Neural cell (in vitro differentiated cells): Measurements from ENCODE around the gene FOXO6. TPM values are rescaled to one million over a fixed set of nuclear protein-coding genes. Genes with fewer than 3 reads are reported as not detected.

ENCODE experiments used
- H2AFZ ChIP-seq: fragments of 200-600, 300-800 bp; sonication (generic), shearing (Covaris generic); 2 replicates; pipeline ENCODE4 v1.6.0; 2014; ENCODE audit warnings: low read depth, mild to moderate bottlenecking, antibody characterized with exemption, low read length, moderate library complexity
- H3F3A ChIP-seq: fragments of 200-600 bp; shearing (Covaris generic); 2 replicates; pipeline ENCODE4 v1.6.1; 2016; ENCODE audit warnings: mild to moderate bottlenecking, moderate library complexity, mixed read lengths, antibody characterized with exemption, low read length; ENCODE audit not compliant: insufficient read depth, poor library complexity, severe bottlenecking
- H3K27ac ChIP-seq: fragments of 200-600, 300-800 bp; sonication (generic), shearing (Covaris generic); 2 replicates; pipeline ENCODE4 v1.5.1; 2014; ENCODE audit warnings: mild to moderate bottlenecking, low read length, moderate library complexity
- H3K27me3 ChIP-seq: fragments of 300-800, 200-600 bp; sonication (generic), shearing (Covaris generic); 2 replicates; pipeline ENCODE4 v1.6.0; 2014; ENCODE audit warnings: mild to moderate bottlenecking, low read depth, low read length, moderate library complexity; ENCODE audit not compliant: insufficient read depth
- H3K36me3 ChIP-seq: fragments of 300-800, 200-600 bp; sonication (generic), shearing (Covaris generic); 2 replicates; pipeline ENCODE4 v1.5.1; 2014; ENCODE audit warnings: mild to moderate bottlenecking, antibody characterized with exemption, low read length, moderate library complexity; ENCODE audit not compliant: insufficient read depth
- H3K4me2 ChIP-seq: fragments of 300-800, 200-600 bp; sonication (generic), shearing (Covaris generic); 2 replicates; pipeline ENCODE4 v1.6.0; 2014; ENCODE audit warnings: mild to moderate bottlenecking, low read length
- H3K4me3 ChIP-seq: fragments of 300-800, 200-600 bp; sonication (generic), shearing (Covaris generic); 2 replicates; pipeline ENCODE4 v1.5.1; 2014; ENCODE audit warnings: mild to moderate bottlenecking, low read length, moderate library complexity
- H3K79me2 ChIP-seq: fragments of 200-600 bp; shearing (Covaris generic); replicated peaks from 2 replicates; pipeline ENCODE4 v1.6.0; 2014; ENCODE audit warnings: mild to moderate bottlenecking, low read length, moderate library complexity; ENCODE audit not compliant: insufficient read depth
- H3K9ac ChIP-seq: fragments of 300-800, 200-600 bp; sonication (generic), shearing (Covaris generic); 2 replicates; pipeline ENCODE4 v1.6.1; 2016; ENCODE audit warnings: mild to moderate bottlenecking, low read length, mixed read lengths
- H3K9me2 ChIP-seq: fragments of 200-600 bp; shearing (Covaris generic); 2 replicates; pipeline ENCODE4 v1.6.1; 2016; ENCODE audit warnings: mild to moderate bottlenecking, low read length, mixed read lengths; ENCODE audit not compliant: insufficient read depth
- H3K9me3 ChIP-seq: fragments of 200-600, 300-800 bp; sonication (generic), shearing (Covaris generic); 2 replicates; pipeline ENCODE4 v1.6.1; 2016; ENCODE audit warnings: mild to moderate bottlenecking, mixed run types, low read length, moderate library complexity, mixed read lengths
- H4K20me1 ChIP-seq: fragments of 200-600 bp; shearing (Covaris generic); 2 replicates; pipeline ENCODE4 v1.6.1; 2016; ENCODE audit warnings: mild to moderate bottlenecking, mixed run types; ENCODE audit not compliant: insufficient read depth
- EP300 ChIP-seq: fragments of 450-650 bp; conservative IDR thresholded peaks from 2 replicates; pipeline ENCODE4 v1.6.1; 2014; ENCODE audit warnings: antibody characterized with exemption, mild to moderate bottlenecking, moderate library complexity; ENCODE audit not compliant: poor library complexity, severe bottlenecking
- EZH2 ChIP-seq: fragments of 200-600, 300-800 bp; shearing (Covaris generic), sonication (generic); IDR thresholded peaks from 2 replicates; pipeline ENCODE4 v1.6.1; 2014; ENCODE audit warnings: antibody characterized with exemption, low read length, borderline replicate concordance, mild to moderate bottlenecking; ENCODE audit not compliant: insufficient read depth, poor library complexity, severe bottlenecking
- MXI1 ChIP-seq: fragments of 450-650 bp; conservative IDR thresholded peaks from 2 replicates; pipeline ENCODE4 v1.6.1; 2014; ENCODE audit warnings: antibody characterized with exemption, mild to moderate bottlenecking; ENCODE audit not compliant: poor library complexity, severe bottlenecking
- POLR2AphosphoS5 ChIP-seq: IDR thresholded peaks from 2 replicates; pipeline ENCODE4 v1.6.1; 2012
- RAD21 ChIP-seq: fragments of 450-650 bp; conservative IDR thresholded peaks from 2 replicates; pipeline ENCODE4 v1.6.1; 2014; ENCODE audit warnings: antibody characterized with exemption, mild to moderate bottlenecking, moderate library complexity
- SMC3 ChIP-seq: fragments of 450-650 bp; conservative IDR thresholded peaks from 2 replicates; pipeline ENCODE4 v1.6.1; 2014; ENCODE audit warnings: antibody characterized with exemption, mild to moderate bottlenecking, moderate library complexity; ENCODE audit not compliant: poor library complexity
- TAF1 ChIP-seq: IDR thresholded peaks from 2 replicates; pipeline ENCODE4 v1.6.1; 2012; ENCODE audit warnings: low read depth
- polyA plus RNA-seq: library from polyadenylated mRNA; depleted of rRNA; stranded (reverse); fragments of >200 nt; gene quantifications from 2 replicates; pipeline ENCODE4 v1.2.3, GENCODE V29; 2014
- TF ChIP-seq, protein P1 (sequence below): fragments of 450-650 bp; IDR thresholded peaks from 2 replicates; pipeline ENCODE4 v1.5.1; 2014; ENCODE audit warnings: antibody characterized with exemption, mild to moderate bottlenecking, moderate library complexity; ENCODE audit not compliant: poor library complexity, severe bottlenecking
- TF ChIP-seq, protein P2 (sequence below): IDR thresholded peaks from 2 replicates; pipeline ENCODE4 v1.6.1; 2012; ENCODE audit warnings: borderline replicate concordance

The FOXO6 gene
- polyA plus RNA-seq, 1 donor from 2014 or later = 0.59 TPM

DNA sequence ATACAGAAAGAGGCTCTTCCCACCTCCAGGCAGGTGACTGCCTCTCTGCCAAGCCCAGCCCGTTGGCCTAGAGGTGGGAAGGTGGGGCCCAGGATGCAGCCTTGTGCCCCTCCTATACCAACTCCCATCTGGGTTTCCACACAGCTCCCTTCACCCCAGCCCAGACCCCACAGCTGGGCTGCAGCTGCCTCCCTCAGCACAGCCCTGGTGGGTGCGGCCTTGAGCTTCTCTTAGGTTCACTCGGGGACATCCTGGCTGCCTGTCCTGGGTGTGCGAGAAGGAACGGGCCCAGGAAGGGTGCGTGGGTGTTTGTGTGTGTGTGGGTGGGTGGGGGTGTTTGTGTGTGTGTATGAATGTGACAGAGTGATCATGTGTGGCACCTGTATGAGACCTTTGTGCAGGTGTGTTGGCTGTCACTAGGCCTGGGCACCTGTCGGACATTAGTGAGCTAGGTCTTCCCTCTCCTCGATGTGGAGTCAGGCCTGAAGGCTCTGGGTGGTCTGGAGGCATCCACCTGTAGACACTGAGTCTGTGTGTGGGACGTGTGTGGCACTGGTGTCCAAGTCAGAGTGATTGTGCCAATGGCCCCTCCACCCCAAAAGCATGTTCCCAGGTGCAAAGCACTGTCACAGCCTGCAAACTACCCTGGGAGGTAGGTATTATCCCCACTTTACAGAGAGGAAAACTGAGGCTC is 30.7 kb downstream of the FOXO6 start:
- no peaks in the 10 kb centered on the region for H4K20me1 ChIP-seq
- H3K27ac ChIP-seq = no peak overlapping the region
- TF ChIP-seq SMC3 (no peak), POLR2AphosphoS5 (no peak), MXI1 (no peak)
- TF ChIP-seq, protein P1, sequence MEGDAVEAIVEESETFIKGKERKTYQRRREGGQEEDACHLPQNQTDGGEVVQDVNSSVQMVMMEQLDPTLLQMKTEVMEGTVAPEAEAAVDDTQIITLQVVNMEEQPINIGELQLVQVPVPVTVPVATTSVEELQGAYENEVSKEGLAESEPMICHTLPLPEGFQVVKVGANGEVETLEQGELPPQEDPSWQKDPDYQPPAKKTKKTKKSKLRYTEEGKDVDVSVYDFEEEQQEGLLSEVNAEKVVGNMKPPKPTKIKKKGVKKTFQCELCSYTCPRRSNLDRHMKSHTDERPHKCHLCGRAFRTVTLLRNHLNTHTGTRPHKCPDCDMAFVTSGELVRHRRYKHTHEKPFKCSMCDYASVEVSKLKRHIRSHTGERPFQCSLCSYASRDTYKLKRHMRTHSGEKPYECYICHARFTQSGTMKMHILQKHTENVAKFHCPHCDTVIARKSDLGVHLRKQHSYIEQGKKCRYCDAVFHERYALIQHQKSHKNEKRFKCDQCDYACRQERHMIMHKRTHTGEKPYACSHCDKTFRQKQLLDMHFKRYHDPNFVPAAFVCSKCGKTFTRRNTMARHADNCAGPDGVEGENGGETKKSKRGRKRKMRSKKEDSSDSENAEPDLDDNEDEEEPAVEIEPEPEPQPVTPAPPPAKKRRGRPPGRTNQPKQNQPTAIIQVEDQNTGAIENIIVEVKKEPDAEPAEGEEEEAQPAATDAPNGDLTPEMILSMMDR = no peak
- H3K4me3 ChIP-seq = no peak overlapping the region
- H3K9ac ChIP-seq = peak overlapping the region; percentile 12
- no peaks in the 10 kb centered on the region for H3K79me2 ChIP-seq
- H3K27me3 ChIP-seq = no peaks in the 10 kb centered on the region
- H3K4me2 ChIP-seq = no peak overlapping the region
- no peaks in the 10 kb centered on the region for H3K36me3 ChIP-seq
- H3K9me2 ChIP-seq = no peaks in the 10 kb centered on the region
- no peaks in the 10 kb centered on the region for H3F3A ChIP-seq
- H3K9me3 ChIP-seq = no peaks in the 10 kb centered on the region
- H2AFZ ChIP-seq = no peak overlapping the region

DNA sequence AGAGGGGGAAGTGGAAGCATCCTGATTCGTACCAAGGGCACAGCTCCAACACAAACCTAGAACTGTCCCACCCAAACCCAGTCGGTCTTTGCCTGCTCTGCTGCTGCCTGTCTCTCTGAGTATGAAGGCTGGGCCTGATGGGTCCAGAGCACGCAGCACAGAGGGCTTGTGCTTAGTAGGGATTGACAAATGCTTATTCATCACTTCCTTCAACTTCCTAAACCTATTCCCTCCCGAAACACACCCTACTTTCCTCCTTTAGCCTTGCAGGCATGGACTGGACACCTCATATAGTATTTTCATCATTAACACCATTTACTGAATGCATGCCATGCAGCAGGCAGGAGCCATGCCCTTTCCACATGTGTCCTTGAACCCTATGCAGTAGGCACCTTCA is 31.3 kb downstream of the FOXO6 start:
- no peak overlapping the region for H3K27ac ChIP-seq
- H2AFZ ChIP-seq = no peak overlapping the region
- H4K20me1 ChIP-seq = no peaks in the 10 kb centered on the region
- no peaks in the 10 kb centered on the region for H3F3A ChIP-seq
- H3K4me3 ChIP-seq = no peak overlapping the region
- H3K9me3 ChIP-seq = no peaks in the 10 kb centered on the region
- H3K36me3 ChIP-seq = no peaks in the 10 kb centered on the region
- no peak overlapping the region for H3K4me2 ChIP-seq
- no peak overlapping the region for H3K9ac ChIP-seq
- no peak for TF ChIP-seq EP300
- TF ChIP-seq, protein P2, sequence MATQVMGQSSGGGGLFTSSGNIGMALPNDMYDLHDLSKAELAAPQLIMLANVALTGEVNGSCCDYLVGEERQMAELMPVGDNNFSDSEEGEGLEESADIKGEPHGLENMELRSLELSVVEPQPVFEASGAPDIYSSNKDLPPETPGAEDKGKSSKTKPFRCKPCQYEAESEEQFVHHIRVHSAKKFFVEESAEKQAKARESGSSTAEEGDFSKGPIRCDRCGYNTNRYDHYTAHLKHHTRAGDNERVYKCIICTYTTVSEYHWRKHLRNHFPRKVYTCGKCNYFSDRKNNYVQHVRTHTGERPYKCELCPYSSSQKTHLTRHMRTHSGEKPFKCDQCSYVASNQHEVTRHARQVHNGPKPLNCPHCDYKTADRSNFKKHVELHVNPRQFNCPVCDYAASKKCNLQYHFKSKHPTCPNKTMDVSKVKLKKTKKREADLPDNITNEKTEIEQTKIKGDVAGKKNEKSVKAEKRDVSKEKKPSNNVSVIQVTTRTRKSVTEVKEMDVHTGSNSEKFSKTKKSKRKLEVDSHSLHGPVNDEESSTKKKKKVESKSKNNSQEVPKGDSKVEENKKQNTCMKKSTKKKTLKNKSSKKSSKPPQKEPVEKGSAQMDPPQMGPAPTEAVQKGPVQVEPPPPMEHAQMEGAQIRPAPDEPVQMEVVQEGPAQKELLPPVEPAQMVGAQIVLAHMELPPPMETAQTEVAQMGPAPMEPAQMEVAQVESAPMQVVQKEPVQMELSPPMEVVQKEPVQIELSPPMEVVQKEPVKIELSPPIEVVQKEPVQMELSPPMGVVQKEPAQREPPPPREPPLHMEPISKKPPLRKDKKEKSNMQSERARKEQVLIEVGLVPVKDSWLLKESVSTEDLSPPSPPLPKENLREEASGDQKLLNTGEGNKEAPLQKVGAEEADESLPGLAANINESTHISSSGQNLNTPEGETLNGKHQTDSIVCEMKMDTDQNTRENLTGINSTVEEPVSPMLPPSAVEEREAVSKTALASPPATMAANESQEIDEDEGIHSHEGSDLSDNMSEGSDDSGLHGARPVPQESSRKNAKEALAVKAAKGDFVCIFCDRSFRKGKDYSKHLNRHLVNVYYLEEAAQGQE = no peak
- no peaks in the 10 kb centered on the region for H3K27me3 ChIP-seq
- no peaks in the 10 kb centered on the region for H3K9me2 ChIP-seq
- H3K79me2 ChIP-seq = no peaks in the 10 kb centered on the region

DNA sequence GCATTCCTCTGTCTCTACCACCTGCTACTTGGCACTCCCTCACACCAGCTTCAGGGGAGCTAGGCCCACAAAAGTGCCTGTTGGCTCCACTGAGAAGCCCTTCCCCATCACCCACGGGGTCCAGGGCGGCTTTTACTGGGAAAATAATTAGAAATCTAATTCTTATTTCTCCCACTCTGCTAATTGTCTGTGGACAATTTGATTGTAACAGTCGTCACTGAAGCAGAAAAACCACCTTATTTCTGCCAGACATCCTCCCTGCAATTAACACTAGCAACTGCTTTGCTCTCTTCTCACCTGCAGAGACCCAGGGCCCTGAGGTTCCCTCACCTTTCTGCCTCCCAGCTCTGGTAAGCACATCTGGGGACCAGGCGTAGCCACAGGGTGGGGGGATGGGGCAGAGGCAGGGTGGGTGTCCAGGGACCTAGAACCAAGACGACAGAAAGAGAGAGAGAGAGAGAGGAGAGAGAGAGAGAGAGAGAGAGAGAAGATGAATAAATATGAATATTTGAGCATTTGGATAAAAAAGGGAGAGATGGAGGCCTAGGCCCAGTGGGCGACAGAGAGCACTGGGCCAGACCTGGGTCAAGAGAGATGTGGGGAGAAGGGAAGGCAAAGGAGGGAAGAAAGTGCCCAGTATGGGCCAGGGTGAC is 32.6 kb downstream of the FOXO6 start:
- no peak overlapping the region for H2AFZ ChIP-seq
- no peaks in the 10 kb centered on the region for H4K20me1 ChIP-seq
- H3K36me3 ChIP-seq = no peaks in the 10 kb centered on the region
- no peaks in the 10 kb centered on the region for H3K9me2 ChIP-seq
- peak overlapping the region; percentile 55 for H3K4me3 ChIP-seq
- no peaks in the 10 kb centered on the region for H3F3A ChIP-seq
- H3K27ac ChIP-seq = peak overlapping the region; percentile 31
- H3K9ac ChIP-seq = peak overlapping the region; percentile 63
- TF ChIP-seq SMC3 (no peak), MXI1 (no peak), EP300 (no peak), POLR2AphosphoS5 (no peak), EZH2 (no peak), RAD21 (no peak), TAF1 (no peak)
- TF ChIP-seq, protein P1 = no peak
- TF ChIP-seq, protein P2 = no peak
- no peak overlapping the region for H3K4me2 ChIP-seq
- H3K79me2 ChIP-seq = no peaks in the 10 kb centered on the region
- no peaks in the 10 kb centered on the region for H3K27me3 ChIP-seq
- no peaks in the 10 kb centered on the region for H3K9me3 ChIP-seq
